GM19035 (cell line): ENCODE data around the gene S100A6.

Source experiments
- ATAC-seq: cut with Tn5 transposase; IDR thresholded peaks from one replicate; pipeline ENCODE4 v1.9.1; 2021; ENCODE audit not compliant: unreplicated experiment

S100A6 gene

DNA sequence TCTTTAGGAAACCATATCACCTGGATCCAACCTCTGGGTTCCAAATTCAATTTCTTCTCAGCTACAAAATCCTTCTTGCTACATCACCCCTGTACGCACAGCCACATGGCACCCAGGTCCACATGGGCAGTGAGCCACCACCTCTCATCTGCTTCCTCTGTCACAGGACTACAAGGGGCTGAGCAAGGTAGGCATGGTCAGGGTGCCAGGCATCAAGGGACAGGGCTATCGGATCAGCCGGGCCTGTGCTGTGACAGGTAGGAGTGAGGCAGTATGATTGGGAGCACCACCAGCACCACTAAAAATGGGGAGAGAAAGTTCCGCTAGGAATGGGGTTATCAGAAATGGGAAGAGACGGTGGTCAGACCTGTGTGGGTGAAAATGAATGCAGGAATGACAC, 29.4 kb downstream of the S100A6 start:
- ATAC-seq: no peak

- ATAC-seq: no peak
Observed at GRCh38 chr1:153505576-153505975, 30.2 kb downstream of the S100A6 start.

- no peak for ATAC-seq
Observed at GRCh38 chr1:153503766-153504165, 32.0 kb downstream of the S100A6 start.

- no peak for ATAC-seq
Observed at GRCh38 chr1:153498746-153499145, 37.0 kb downstream of the S100A6 start.

DNA sequence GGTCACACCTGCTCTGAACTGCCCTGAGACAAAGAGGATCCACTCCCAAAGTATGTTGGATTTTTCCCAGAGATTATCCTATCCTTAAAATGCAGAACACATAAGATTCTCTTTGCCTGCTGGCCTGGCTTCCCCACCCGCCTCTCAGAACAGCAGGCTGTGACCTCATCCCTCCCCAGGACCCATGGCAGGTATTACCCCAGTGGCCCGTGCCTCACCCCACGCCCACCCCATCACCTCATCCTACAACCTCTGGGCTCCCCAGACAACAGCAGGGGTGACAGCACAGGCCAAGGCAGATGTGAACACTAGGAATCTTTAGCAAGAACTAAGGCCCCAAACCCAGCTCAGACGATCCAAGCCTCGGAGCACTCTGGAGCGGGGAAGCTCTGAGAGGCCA, 40.3 kb downstream of the S100A6 start:
- ATAC-seq: no peak

DNA sequence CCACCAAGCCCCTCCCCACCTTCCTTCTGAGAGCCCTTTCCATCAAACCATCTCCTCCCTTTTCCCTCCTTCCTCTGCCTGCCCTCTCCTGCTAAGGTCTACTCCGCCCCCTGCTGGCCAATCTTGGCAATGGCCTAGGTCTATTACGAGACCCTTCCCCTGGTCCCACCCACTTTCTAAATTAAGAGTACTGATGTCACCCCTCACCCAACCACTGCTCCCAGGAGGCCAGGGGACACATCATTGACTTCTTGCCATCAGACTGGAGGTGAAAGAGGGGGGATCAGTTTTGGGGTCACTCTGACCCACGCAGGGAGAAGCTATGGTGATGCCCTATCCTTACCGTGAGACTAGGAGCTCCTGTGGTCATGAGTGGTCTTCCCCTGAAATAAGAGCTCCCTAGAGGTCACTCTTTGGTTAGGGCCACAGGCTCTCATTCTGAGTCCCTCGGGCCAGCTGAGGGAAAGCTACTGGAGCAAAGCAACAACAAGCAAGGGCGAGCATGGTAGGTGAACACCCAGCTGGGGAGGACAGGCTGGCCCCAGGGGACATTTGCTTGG, 40.7 kb downstream of the S100A6 start:
- ATAC-seq: no peak

GRCh38 chr1:153493343-153493960, 42.3 kb downstream of the S100A6 start:
- ATAC-seq: no peak

GRCh38 chr1:153490272-153491051, 45.3 kb downstream of the S100A6 start:
- ATAC-seq: no peak

DNA sequence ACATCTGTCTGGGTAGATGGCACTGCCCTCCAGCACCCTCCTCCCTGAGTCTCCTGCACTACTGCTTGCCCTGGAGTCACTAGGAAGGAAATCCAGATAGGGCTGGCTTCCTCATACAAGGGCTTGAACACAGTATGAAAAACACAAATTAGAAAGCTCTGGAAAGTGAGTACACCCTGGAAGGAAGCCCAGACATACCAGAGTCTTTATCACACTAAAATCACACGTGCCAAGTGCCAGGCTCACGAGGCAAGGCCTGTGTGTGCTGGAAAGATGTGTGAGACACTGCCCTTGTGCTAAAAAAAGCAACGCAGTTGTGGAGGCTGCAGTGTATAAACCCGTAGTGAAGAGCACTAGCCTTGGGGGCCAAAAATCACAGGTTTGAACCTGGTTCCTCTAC, 47.1 kb downstream of the S100A6 start:
- no peak for ATAC-seq

DNA sequence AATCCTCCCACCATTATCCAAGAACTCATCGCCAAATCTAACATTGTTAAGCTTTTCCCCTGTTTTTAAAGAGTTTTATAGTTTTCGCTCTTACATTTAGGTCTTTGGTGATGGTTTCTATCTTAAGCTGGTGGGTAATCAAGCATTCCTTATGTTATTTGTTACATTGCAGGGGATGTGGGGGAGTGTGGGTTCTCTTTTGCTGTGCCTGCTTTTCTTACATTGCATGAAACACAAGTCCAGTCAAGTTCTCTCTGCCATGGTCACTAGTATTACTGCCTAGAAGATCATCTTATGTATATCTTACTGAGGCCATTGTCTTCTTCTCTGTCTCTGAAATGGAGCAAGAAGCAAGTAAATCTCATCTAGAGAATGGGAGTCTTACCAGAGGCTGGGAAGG, 48.1 kb downstream of the S100A6 start:
- ATAC-seq: no peak

DNA sequence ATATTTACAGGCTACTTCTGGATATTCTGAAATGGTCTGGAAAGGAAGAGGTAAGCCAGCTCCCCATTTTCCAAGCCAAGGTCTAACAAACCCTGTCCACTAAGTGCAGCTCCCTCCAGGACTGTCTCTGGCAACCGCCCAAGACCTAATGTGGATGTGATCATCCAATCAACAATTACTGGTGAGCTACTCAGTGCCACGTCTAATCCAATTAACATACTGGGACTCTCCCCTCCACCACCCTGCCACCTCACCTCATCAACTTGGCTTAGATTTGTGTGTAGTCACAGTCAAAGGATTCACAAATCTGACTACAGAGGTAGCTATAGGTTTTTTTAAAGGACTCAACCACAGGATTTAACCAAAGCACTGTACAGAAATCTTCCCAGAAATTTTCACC, 49.9 kb downstream of the S100A6 start:
- no peak for ATAC-seq
